ENCODE data around the gene EP300. TPM values are rescaled to one million over a fixed set of nuclear protein-coding genes. Genes with fewer than 3 reads are reported as not detected.

EP300 gene
- total and polyA plus RNA-seq, 2 of the 8 experiments (the other 6 are each of a cell fraction or from before 2014, with no cell fraction given), result 39.5 to 109 TPM

- no peak overlapping the region for H4K8ac ChIP-seq (ENCODE audit: extremely low read depth, insufficient read depth, low read length)
- no peak overlapping the region for H2BK20ac ChIP-seq (ENCODE audit: low read length)
- H2BK120ac ChIP-seq (replicated peaks; ENCODE audit: low read depth, low read length), result no peak overlapping the region
- H3K9me3 ChIP-seq (ENCODE audit: insufficient read depth in 2 of 2, low read depth in 1 of 2, low read length in 1 of 2), result no peaks in the 10 kb centered on the region
- no peak overlapping the region for H2BK5ac ChIP-seq (ENCODE audit: low read depth, low read length)
- no peaks in the 10 kb centered on the region for H3K27me3 ChIP-seq (replicated peaks in 1 of 4; ENCODE audit: control insufficient read depth in 3 of 4, extremely low read depth in 1 of 4, insufficient read depth in 3 of 4, low read length in 3 of 4)
- peaks cover 26 to 94% (median 75%) of the 10 kb centered on the region in 4 experiments for H3K36me3 ChIP-seq (ENCODE audit: control insufficient read depth in 2 of 4, insufficient read depth in 4 of 4, low read length in 3 of 4)
- H3K4me3 ChIP-seq (ENCODE audit: extremely low read depth in 1 of 4, insufficient read depth in 2 of 4, low read depth in 3 of 4, low read length in 4 of 4), result no peak overlapping the region
- peaks cover 0 to 3% of the 10 kb centered on the region in 2 experiments for H4K20me1 ChIP-seq (replicated peaks in 1 of 2; ENCODE audit: control insufficient read depth in 1 of 2, insufficient read depth in 2 of 2, low read length in 2 of 2)
- FAIRE-seq (no peak), DNase-seq (ENCODE audit: low read depth in 1 of 2, low spot score in 2 of 2) (no peak)
- POLR2A ChIA-PET (ENCODE audit: partially characterized antibody), result interaction anchor here (1.3 kb wide), 1 partner anchor 9 kb away, joined by 3 read pairs; no protein-coding TSS in a partner anchor
- no peak overlapping the region for H2AFZ ChIP-seq (ENCODE audit: low read length)
- H3K4me1 ChIP-seq (replicated peaks in 1 of 4; ENCODE audit: control insufficient read depth in 3 of 4, insufficient read depth in 4 of 4, low read length in 3 of 4), result no peaks in the 10 kb centered on the region
- H4K91ac ChIP-seq (replicated peaks; ENCODE audit: insufficient read length, low read length), result no peak overlapping the region
- H3K14ac ChIP-seq (ENCODE audit: insufficient read length), result no peak overlapping the region
- H3K18ac ChIP-seq (ENCODE audit: extremely low read depth, low read length), result no peak overlapping the region
- H3K23me2 ChIP-seq (ENCODE audit: low read depth, low read length), result no peaks in the 10 kb centered on the region
- H3K79me1 ChIP-seq (ENCODE audit: low read depth, low read length), result no peaks in the 10 kb centered on the region
- H3K27ac ChIP-seq (ENCODE audit: low read depth, low read length), result no peak overlapping the region
- H3K9ac ChIP-seq (replicated peaks in 1 of 4; ENCODE audit: extremely low read depth in 1 of 4, low read depth in 3 of 4, low read length in 3 of 4), result no peak overlapping the region
- H3K56ac ChIP-seq (replicated peaks; ENCODE audit: insufficient read length, low read depth, low read length), result no peak overlapping the region
- WGBS, 2 experiments (ENCODE audit: extremely low coverage in 1 of 2, insufficient coverage in 1 of 2, insufficient read length in 1 of 2, insufficient replicate concordance in 2 of 2, low coverage in 1 of 2, low lambda C conversion rate in 2 of 2, missing lambda C conversion rate in 1 of 2), result 97% methylated on average over 10 of the region's 10 CpGs; no CpG with 5 or more reads in 1 of the 2 experiments
- no peak overlapping the region for H3K4ac ChIP-seq (replicated peaks; ENCODE audit: insufficient read length, low read depth, low read length)
- no peak overlapping the region for H3K4me2 ChIP-seq (ENCODE audit: insufficient read depth in 1 of 2, low read depth in 2 of 2, low read length in 2 of 2)
- H3K79me2 ChIP-seq (ENCODE audit: control insufficient read depth in 1 of 2, insufficient read depth in 2 of 2, low read length in 2 of 2), result peaks cover 0 to 3% of the 10 kb centered on the region in 2 experiments; a peak in 1 of 4 replicates
- H2BK12ac ChIP-seq (ENCODE audit: low read depth, low read length), result no peak overlapping the region
- no peak overlapping the region for H4K5ac ChIP-seq (ENCODE audit: insufficient read length, low read depth, low read length)
- no peak overlapping the region for H3K23ac ChIP-seq (ENCODE audit: insufficient read length)
- CTCF ChIA-PET (ENCODE audit: partially characterized antibody), result interaction anchor here (1.0 to 1.1 kb wide), 3 partner anchors 21 to 218 kb away, joined by 3 to 4 read pairs (median 3); no protein-coding TSS in a partner anchor
- no peak overlapping the region for H2BK15ac ChIP-seq (ENCODE audit: low read length)
- no peak overlapping the region for H2AK5ac ChIP-seq (ENCODE audit: low read depth, low read length)
- no peak for TF ChIP-seq POLR2A (IDR thresholded peaks at IDR 0.05; ENCODE audit: control extremely low read depth in 1 of 2, low read depth in 2 of 2, low read length in 2 of 2)
- no peak for TF ChIP-seq ZNF274 (IDR thresholded peaks at IDR 0.05; ENCODE audit: borderline replicate concordance, extremely low read depth, low read length)
- no peak for TF ChIP-seq ATF3 (IDR thresholded peaks at IDR 0.05; ENCODE audit: insufficient read depth, low read depth, low read length)
- TF ChIP-seq TAF7 (optimal IDR thresholded peaks at IDR 0.05; ENCODE audit: borderline replicate concordance, low read depth, low read length), result no peak
- TF ChIP-seq SRF (IDR thresholded peaks at IDR 0.05; ENCODE audit: low read depth, low read length), result no peak
- TF ChIP-seq CHD2 (IDR thresholded peaks at IDR 0.05; ENCODE audit: low read length), result no peak
- TF ChIP-seq, protein P1, sequence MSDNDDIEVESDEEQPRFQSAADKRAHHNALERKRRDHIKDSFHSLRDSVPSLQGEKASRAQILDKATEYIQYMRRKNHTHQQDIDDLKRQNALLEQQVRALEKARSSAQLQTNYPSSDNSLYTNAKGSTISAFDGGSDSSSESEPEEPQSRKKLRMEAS (IDR thresholded peaks at IDR 0.05), result no peak
- TF ChIP-seq JUN (IDR thresholded peaks at IDR 0.05; ENCODE audit: low read depth, low read length), result no peak
- TF ChIP-seq, protein P2, sequence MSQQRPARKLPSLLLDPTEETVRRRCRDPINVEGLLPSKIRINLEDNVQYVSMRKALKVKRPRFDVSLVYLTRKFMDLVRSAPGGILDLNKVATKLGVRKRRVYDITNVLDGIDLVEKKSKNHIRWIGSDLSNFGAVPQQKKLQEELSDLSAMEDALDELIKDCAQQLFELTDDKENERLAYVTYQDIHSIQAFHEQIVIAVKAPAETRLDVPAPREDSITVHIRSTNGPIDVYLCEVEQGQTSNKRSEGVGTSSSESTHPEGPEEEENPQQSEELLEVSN (IDR thresholded peaks at IDR 0.05), result no peak
- TF ChIP-seq BACH1 (IDR thresholded peaks at IDR 0.05; ENCODE audit: low read length), result no peak
- TF ChIP-seq BRCA1 (IDR thresholded peaks at IDR 0.05; ENCODE audit: low read depth, low read length), result no peak
- TF ChIP-seq FOSL1 (IDR thresholded peaks at IDR 0.05; ENCODE audit: insufficient read depth, low read depth, low read length), result no peak
Observed at GRCh38 chr22:41140365-41140957, 48.1 kb downstream of the EP300 start.
